OCI-LY7 (cell line): ENCODE measurements around the gene GOLGA8J. TPM values are rescaled to one million over a fixed set of nuclear protein-coding genes. Genes with fewer than 3 reads are reported as not detected.

Experiments
- BruUV-seq: library from RNA; stranded (reverse); fragments of 400-500 nt; replicated peaks from 2 replicates; lab custom pipeline; 2021; lab: Mats Ljungman, UMichigan
- CTCF ChIA-PET: fragments of 300-600 bp; sonication (Branson Sonifier 250); formaldehyde crosslinking; loops from one replicate; lab custom pipeline; 2022; ENCODE audit warnings: antibody characterized with exemption; ENCODE audit not compliant: unreplicated experiment; lab: Charles Lee
- POLR2A ChIA-PET: fragments of 300-600 bp; sonication (Branson Sonifier 250); formaldehyde crosslinking; loops from one replicate; lab custom pipeline; 2022; ENCODE audit warnings: antibody characterized with exemption; lab: Charles Lee
- DNase-seq: peaks from one replicate; pipeline ENCODE4 v3.0.0-alpha.2; 2015; ENCODE audit warnings: low spot score
- H2AFZ ChIP-seq: fragments of 200-600 bp; sonication (generic), shearing (Covaris generic); 2 replicates; pipeline ENCODE4 v1.6.1; 2014; ENCODE audit warnings: mild to moderate bottlenecking, antibody characterized with exemption, low read length, moderate library complexity
- H3K27ac ChIP-seq: fragments of 200-600 bp; sonication (generic); 2 replicates; pipeline ENCODE4 v1.5.1; 2014; ENCODE audit warnings: mixed run types, low read depth, mild to moderate bottlenecking, moderate library complexity, low read length, inconsistent platforms; ENCODE audit not compliant: poor library complexity, severe bottlenecking
- H3K36me3 ChIP-seq: fragments of 200-600 bp; sonication (generic); 2 replicates; pipeline ENCODE4 v1.6.1; 2014; ENCODE audit warnings: mild to moderate bottlenecking, antibody characterized with exemption, low read length, moderate library complexity, mixed read lengths; ENCODE audit not compliant: insufficient read depth
- H3K4me1 ChIP-seq: fragments of 200-600 bp; sonication (generic); 2 replicates; pipeline ENCODE4 v1.5.1; 2014; ENCODE audit warnings: mild to moderate bottlenecking, low read length; ENCODE audit not compliant: insufficient read depth, poor library complexity, severe bottlenecking
- H3K4me2 ChIP-seq: fragments of 200-600 bp; sonication (generic); 2 replicates; pipeline ENCODE4 v1.6.1; 2014; ENCODE audit warnings: mild to moderate bottlenecking, low read length
- H3K4me3 ChIP-seq: fragments of 200-600 bp; sonication (generic); 2 replicates; pipeline ENCODE4 v1.5.1; 2014; ENCODE audit warnings: mild to moderate bottlenecking, low read depth, low read length; ENCODE audit not compliant: poor library complexity, severe bottlenecking
- H3K79me2 ChIP-seq: fragments of 200-600 bp; sonication (generic); 2 replicates; pipeline ENCODE4 v1.6.1; 2016; ENCODE audit warnings: low read depth, mild to moderate bottlenecking, low read length, moderate library complexity, mixed read lengths; ENCODE audit not compliant: insufficient read depth
- H3K9me2 ChIP-seq: fragments of 200-600 bp; sonication (generic); 2 replicates; pipeline ENCODE4 v1.6.1; 2016; ENCODE audit warnings: mild to moderate bottlenecking, low read length, mixed read lengths; ENCODE audit not compliant: insufficient read depth
- H3K9me3 ChIP-seq: fragments of 200-600 bp; sonication (generic); 2 replicates; pipeline ENCODE4 v1.6.1; 2014; ENCODE audit warnings: mild to moderate bottlenecking, mixed run types, low read length, mixed read lengths
- H4K20me1 ChIP-seq: fragments of 200-600 bp; sonication (generic); 2 replicates; pipeline ENCODE4 v1.6.1; 2014; ENCODE audit warnings: mild to moderate bottlenecking, antibody characterized with exemption, low read length, moderate library complexity, mixed read lengths; ENCODE audit not compliant: insufficient read depth
- EZH2phosphoT487 ChIP-seq: fragments of 200-600 bp; sonication (generic); IDR thresholded peaks from 2 replicates; pipeline ENCODE4 v1.6.1; 2018; ENCODE audit warnings: low read depth, borderline replicate concordance, mild to moderate bottlenecking, mixed run types, antibody characterized with exemption, low read length, moderate library complexity, mixed read lengths
- intact Hi-C: fragments of 100-400 bp; cut with micrococcal nuclease; formaldehyde crosslinking; loops from one replicate; pipeline ENCODE4 v1.10.0; 2022; ENCODE audit not compliant: unreplicated experiment
- total RNA-seq, 2 experiments: library from RNA; depleted of rRNA in 1 of 2; stranded (reverse); fragments of >200 nt in 1 of 2; shearing (Covaris generic) in 1 of 2; gene quantifications; 2 replicates each; pipeline ENCODE4 v1.2.3, GENCODE V29; 2014 to 2022
- TF ChIP-seq, protein P1 (sequence below): fragments of 200-600 bp; sonication (generic); conservative IDR thresholded peaks from 2 replicates; pipeline ENCODE4 v1.5.1; 2014; ENCODE audit warnings: mild to moderate bottlenecking, antibody characterized with exemption, low read length, moderate library complexity, mixed read lengths

GOLGA8J gene
- total RNA-seq, 2 experiments from 2014 or later: not detected

DNA sequence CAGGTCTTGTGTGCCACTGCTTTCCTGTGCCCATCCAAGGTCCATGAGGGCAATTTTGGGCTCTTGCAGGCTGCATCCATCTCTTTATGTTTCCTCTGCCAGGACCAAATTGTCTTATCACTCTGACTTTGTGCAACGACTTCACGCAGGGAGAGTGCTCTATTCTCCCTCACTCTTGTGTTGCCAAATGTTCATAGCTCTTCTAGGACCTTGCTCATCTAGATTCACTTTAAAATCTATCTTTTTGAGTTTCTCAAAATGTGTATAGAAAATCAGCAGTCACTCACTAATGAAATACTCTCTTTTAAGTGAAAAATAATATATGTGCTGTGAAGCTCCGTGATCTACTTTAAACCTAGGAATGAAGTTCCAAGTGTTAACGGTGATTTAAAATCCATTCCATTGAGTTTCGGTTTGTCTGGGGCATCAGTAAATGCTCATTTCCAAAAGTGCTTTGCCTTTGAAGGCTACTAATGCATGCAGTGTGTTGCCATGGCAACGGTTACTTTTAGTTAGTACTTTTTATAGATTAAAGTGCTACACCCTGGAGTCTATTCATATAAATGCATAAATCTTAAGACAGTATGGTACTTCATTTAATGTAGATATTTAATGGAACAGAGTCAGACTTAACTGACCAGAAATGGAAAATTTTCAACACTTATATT is 46.6 kb upstream of the GOLGA8J start:
- Histone ChIP-seq H3K4me1 (no peaks in the 10 kb centered on the region), H3K27ac (no peak overlapping the region), H3K9me3 (no peaks in the 10 kb centered on the region), H4K20me1 (no peaks in the 10 kb centered on the region), H3K4me2 (no peak overlapping the region), H3K36me3 (no peaks in the 10 kb centered on the region), H3K79me2 (no peaks in the 10 kb centered on the region), H2AFZ (no peak overlapping the region), H3K4me3 (no peak overlapping the region), H3K9me2 (no peaks in the 10 kb centered on the region)
- ChIA-PET CTCF (no interaction called here), POLR2A (no interaction called here)
- no TSS peak for BruUV-seq
- DNase-seq: no peak
- TF ChIP-seq, protein P1, sequence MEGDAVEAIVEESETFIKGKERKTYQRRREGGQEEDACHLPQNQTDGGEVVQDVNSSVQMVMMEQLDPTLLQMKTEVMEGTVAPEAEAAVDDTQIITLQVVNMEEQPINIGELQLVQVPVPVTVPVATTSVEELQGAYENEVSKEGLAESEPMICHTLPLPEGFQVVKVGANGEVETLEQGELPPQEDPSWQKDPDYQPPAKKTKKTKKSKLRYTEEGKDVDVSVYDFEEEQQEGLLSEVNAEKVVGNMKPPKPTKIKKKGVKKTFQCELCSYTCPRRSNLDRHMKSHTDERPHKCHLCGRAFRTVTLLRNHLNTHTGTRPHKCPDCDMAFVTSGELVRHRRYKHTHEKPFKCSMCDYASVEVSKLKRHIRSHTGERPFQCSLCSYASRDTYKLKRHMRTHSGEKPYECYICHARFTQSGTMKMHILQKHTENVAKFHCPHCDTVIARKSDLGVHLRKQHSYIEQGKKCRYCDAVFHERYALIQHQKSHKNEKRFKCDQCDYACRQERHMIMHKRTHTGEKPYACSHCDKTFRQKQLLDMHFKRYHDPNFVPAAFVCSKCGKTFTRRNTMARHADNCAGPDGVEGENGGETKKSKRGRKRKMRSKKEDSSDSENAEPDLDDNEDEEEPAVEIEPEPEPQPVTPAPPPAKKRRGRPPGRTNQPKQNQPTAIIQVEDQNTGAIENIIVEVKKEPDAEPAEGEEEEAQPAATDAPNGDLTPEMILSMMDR: no peak
- no peak for TF ChIP-seq EZH2phosphoT487
- intact Hi-C loops: no loop called here

DNA sequence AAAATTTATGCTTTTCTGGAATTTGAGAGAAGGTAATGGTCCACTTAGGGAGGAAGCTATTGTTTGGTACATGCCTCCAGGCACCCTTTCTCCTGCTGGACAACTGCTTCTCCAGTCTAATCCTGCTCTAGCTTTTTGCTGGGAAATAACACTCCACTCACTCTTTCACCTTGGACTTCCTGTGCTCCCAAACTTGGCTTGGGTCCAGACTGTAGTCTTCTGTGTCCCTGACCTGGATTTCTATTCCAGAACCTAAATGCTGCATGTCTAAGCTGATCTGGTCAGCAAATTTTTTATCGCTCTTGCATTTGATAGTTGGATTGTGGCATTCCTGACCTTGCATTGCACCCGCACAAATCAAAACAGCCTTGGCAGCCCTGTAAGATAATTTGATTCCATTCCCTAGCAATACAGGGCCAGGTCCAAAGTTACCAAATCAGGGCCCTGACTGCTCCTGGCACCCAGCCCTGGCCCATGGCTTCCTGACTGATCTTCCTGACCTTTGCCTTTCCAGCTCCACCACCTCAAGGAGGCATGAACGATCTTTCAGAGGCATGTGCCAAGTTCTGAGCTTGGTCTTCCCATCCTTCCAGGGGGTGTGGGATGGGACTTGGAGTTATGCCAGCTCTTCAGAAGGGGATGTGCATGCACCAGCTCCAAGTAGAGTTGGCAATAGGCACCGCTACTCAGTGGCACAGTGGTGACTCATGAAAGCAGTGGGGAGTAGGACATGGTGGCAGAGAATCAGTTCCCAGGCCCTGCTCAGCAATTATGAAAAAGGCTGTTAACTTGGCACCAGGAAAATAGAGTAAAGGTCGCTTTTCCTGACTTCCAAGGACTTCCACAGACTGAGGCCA is 43.9 kb upstream of the GOLGA8J start:
- no TSS peak for BruUV-seq
- ChIA-PET CTCF (no interaction called here), POLR2A (no interaction called here)
- TF ChIP-seq, protein P1: no peak
- TF ChIP-seq EZH2phosphoT487: no peak
- Histone ChIP-seq H3K27ac (no peak overlapping the region), H3K4me3 (no peak overlapping the region), H2AFZ (no peak overlapping the region), H3K79me2 (no peaks in the 10 kb centered on the region), H4K20me1 (no peaks in the 10 kb centered on the region), H3K9me3 (no peaks in the 10 kb centered on the region), H3K4me2 (no peak overlapping the region), H3K9me2 (no peaks in the 10 kb centered on the region), H3K36me3 (no peaks in the 10 kb centered on the region), H3K4me1 (no peaks in the 10 kb centered on the region)
- DNase-seq: no peak
- intact Hi-C loops: no loop called here

DNA sequence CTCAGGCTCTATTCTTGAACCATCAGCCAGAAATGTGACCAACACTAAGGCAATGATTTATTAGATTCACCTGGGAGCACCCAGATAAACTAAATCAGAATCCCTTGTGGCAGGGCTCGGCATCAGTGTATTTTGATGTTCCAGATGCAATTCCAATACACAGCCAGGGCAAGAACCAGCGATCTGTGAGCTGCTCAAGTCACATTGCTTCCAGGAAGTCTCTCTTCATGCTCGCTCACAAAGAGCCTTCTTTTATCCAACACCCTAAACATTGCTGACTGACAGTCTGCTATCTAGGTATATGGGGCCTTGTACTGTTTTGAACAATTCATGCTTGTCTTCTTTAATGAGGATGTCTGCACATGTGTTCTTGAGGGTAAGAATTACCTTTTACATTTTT is 40.9 kb upstream of the GOLGA8J start:
- POLR2A ChIA-PET: no interaction called here
- no peak overlapping the region for H3K27ac ChIP-seq
- TF ChIP-seq, protein P1: no peak
- TF ChIP-seq EZH2phosphoT487: no peak
- no peak for DNase-seq
- no peak overlapping the region for H3K4me3 ChIP-seq
- H3K9me2 ChIP-seq: no peaks in the 10 kb centered on the region
- CTCF ChIA-PET: no interaction called here
- H2AFZ ChIP-seq: no peak overlapping the region
- H3K79me2 ChIP-seq: no peaks in the 10 kb centered on the region
- intact Hi-C loops: no loop called here
- no TSS peak for BruUV-seq
- no peaks in the 10 kb centered on the region for H3K9me3 ChIP-seq
- H3K36me3 ChIP-seq: no peaks in the 10 kb centered on the region
- no peaks in the 10 kb centered on the region for H3K4me1 ChIP-seq
- no peak overlapping the region for H3K4me2 ChIP-seq
- no peaks in the 10 kb centered on the region for H4K20me1 ChIP-seq
